ENCODE measurements around the gene CISD1.

DNA sequence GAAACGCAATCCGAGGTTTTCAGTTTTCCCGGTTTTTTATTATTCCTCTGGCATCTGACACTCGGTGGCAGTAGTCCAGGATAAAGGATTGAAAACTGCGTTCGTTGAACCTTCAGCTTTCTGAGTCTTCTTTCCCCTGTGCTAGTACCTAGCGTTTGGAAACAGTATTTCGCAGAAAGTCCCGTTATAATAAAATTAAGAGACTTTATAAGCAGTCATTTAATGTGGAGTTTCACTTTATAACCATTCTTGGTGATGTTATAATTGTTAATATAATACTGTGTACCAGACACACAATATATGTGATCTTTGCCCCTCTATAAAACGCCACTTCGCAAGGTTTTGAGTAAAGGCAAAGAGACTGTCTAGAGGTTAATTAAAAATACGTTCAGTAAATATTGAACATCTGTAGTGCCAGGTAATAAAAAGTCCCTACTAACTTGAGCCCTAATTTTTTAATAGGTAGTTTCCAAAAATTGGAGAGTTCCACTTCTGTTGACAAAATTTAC, 874 bp downstream of the CISD1 start:
- TF ChIP-seq POLR2AphosphoS5 (IDR thresholded peaks at IDR 0.05) (no peak), RAD21 (conservative IDR thresholded peaks at IDR 0.05) (peak; percentile 14), REST (IDR thresholded peaks at IDR 0.05; ENCODE audit: borderline replicate concordance) (no peak), MXI1 (conservative IDR thresholded peaks at IDR 0.05; ENCODE audit: poor library complexity, severe bottlenecking) (no peak)
- TF ChIP-seq, protein P1, sequence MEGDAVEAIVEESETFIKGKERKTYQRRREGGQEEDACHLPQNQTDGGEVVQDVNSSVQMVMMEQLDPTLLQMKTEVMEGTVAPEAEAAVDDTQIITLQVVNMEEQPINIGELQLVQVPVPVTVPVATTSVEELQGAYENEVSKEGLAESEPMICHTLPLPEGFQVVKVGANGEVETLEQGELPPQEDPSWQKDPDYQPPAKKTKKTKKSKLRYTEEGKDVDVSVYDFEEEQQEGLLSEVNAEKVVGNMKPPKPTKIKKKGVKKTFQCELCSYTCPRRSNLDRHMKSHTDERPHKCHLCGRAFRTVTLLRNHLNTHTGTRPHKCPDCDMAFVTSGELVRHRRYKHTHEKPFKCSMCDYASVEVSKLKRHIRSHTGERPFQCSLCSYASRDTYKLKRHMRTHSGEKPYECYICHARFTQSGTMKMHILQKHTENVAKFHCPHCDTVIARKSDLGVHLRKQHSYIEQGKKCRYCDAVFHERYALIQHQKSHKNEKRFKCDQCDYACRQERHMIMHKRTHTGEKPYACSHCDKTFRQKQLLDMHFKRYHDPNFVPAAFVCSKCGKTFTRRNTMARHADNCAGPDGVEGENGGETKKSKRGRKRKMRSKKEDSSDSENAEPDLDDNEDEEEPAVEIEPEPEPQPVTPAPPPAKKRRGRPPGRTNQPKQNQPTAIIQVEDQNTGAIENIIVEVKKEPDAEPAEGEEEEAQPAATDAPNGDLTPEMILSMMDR (IDR thresholded peaks at IDR 0.05; ENCODE audit: poor library complexity, severe bottlenecking): peak; percentile 41

Data from neural cell (in vitro differentiated cells).